NK-92 treated with Interleukin-12 subunit alpha and Interleukin-12 subunit beta, amount 100 ng/mL, for 24 hours (cell line): ENCODE measurements around the gene ACAN.

ENCODE experiments used
- DNase-seq: peaks from one replicate; lab custom pipeline; 2025; lab: John Stamatoyannopoulos, UW

The ACAN gene

GRCh38 chr15:88803241-88803919 lies at the start of gene ACAN:
Gene ACAN (plus strand): TSS chr15:88803436. CDS start chr15:88836207, 32,771 bp downstream.
- DNase-seq = no peak

- DNase-seq = no peak
Observed at GRCh38 chr15:88756521-88756920, 46.7 kb upstream of the ACAN start.

GRCh38 chr15:88756921-88757320 lies 46.3 kb upstream of the ACAN start:
- DNase-seq = no peak

GRCh38 chr15:88759872-88760271 lies 43.4 kb upstream of the ACAN start:
- DNase-seq = no peak

- DNase-seq = no peak
Observed at GRCh38 chr15:88764448-88764847, 38.8 kb upstream of the ACAN start.

GRCh38 chr15:88765212-88765611 lies 38.0 kb upstream of the ACAN start:
- DNase-seq = no peak

GRCh38 chr15:88769161-88769971 lies 33.9 kb upstream of the ACAN start:
- DNase-seq = no peak

GRCh38 chr15:88775776-88776175 lies 27.5 kb upstream of the ACAN start:
- no peak for DNase-seq

GRCh38 chr15:88776646-88777045 lies 26.6 kb upstream of the ACAN start:
- DNase-seq = no peak

- no peak for DNase-seq
Observed at GRCh38 chr15:88779944-88780343, 23.3 kb upstream of the ACAN start.

- DNase-seq = no peak
Observed at GRCh38 chr15:88782465-88782864, 20.8 kb upstream of the ACAN start.

- DNase-seq = no peak
Observed at GRCh38 chr15:88785217-88785616, 18.0 kb upstream of the ACAN start.

GRCh38 chr15:88788036-88788435 lies 15.2 kb upstream of the ACAN start:
- DNase-seq = no peak

GRCh38 chr15:88788816-88789215 lies 14.4 kb upstream of the ACAN start:
- DNase-seq = no peak

GRCh38 chr15:88790486-88790885 lies 12.8 kb upstream of the ACAN start:
- DNase-seq = no peak

- DNase-seq = no peak
Observed at GRCh38 chr15:88791637-88792036, 11.6 kb upstream of the ACAN start.

- DNase-seq = no peak
Observed at GRCh38 chr15:88792342-88793282, 10.6 kb upstream of the ACAN start.

- no peak for DNase-seq
Observed at GRCh38 chr15:88794001-88794400, 9.2 kb upstream of the ACAN start.

GRCh38 chr15:88797663-88798339 lies 5.4 kb upstream of the ACAN start:
- DNase-seq = no peak

GRCh38 chr15:88799341-88799740 lies 3.9 kb upstream of the ACAN start:
- no peak for DNase-seq

GRCh38 chr15:88800026-88800425 lies 3.2 kb upstream of the ACAN start:
- DNase-seq = no peak

GRCh38 chr15:88800738-88801137 lies 2.5 kb upstream of the ACAN start:
- DNase-seq = no peak
